ENCODE measurements around the gene CD99L2.

The CD99L2 gene

DNA sequence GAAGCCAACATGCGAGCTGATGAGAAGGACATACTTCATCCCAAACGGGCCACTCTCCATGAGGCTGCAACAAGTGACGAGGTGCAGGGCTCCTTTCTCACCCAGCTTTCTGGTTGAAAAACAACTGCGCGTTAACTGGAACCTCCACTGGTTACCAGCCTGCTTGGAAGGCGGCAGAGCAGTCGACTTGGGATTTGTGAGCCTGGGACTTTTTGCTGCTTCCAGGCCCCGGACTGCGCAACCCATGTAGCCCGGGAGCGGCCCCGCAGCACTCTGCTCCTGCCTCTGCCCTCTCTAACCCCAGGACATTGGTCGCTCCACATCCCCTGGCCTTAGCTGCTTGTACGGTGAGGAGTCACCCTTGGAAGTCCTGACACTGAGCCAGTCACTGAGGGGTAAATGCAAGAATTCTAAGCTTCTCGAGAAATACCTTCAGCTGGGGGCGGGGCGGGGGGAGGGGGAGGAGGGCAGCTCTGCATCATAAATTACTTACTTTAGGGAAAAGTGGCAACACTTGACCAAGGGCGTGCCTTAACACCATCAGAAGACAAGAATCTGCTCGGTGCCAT, 132.6 kb downstream of the CD99L2 start:
- DNase-seq = no peak
- intact Hi-C loops (cut with DNase I; ENCODE audit: low total_unique reads) = no loop called here
- no peaks in the 10 kb centered on the region for H3K27me3 ChIP-seq
- H3K27ac ChIP-seq = no peak overlapping the region
- H3K36me3 ChIP-seq = peaks cover 0 to 31% (median 12%) of the 10 kb centered on the region in 3 donors
- no peaks in the 10 kb centered on the region for H3K9me3 ChIP-seq
- no peak for TF ChIP-seq CTCF (IDR thresholded peaks at IDR 0.05)
- peaks cover 0 to 4% (median 0%) of the 10 kb centered on the region in 4 donors for H3K4me1 ChIP-seq
- H3K4me3 ChIP-seq = no peak overlapping the region

- no peak overlapping the region for H3K27ac ChIP-seq
- intact Hi-C loops (cut with DNase I; ENCODE audit: low total_unique reads) = no loop called here
- peaks cover 0 to 28% (median 10%) of the 10 kb centered on the region in 3 donors for H3K36me3 ChIP-seq
- no peak overlapping the region for H3K4me3 ChIP-seq
- no peak for DNase-seq
- TF ChIP-seq CTCF (IDR thresholded peaks at IDR 0.05) = no peak
- H3K27me3 ChIP-seq = no peaks in the 10 kb centered on the region
- H3K9me3 ChIP-seq = no peaks in the 10 kb centered on the region
- peaks cover 0 to 4% (median 0%) of the 10 kb centered on the region in 4 donors for H3K4me1 ChIP-seq
Measured at GRCh38 chrX:150765237-150765636, 133.2 kb downstream of the CD99L2 start.

DNA sequence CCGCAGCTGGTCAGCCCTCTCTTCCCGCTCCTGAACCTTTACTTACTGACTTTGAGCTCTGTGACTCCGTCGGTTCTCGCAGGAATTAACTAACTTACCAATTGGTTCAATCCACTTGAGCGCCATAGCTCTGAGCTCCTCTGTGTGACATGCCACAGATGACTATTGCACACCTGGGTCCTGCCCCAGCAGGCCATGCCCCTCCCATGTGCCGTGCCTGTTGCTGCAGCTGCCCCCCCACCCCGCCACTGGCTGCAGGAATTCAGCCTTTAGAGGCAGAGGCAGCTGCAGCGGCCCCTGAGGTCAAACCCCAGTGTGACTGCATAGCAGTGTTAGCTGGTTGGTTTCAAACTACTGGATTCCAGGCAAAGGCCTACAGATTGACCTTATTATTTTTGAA, 134.7 kb downstream of the CD99L2 start:
- DNase-seq = no peak
- TF ChIP-seq CTCF (IDR thresholded peaks at IDR 0.05) = no peak
- intact Hi-C loops (cut with DNase I; ENCODE audit: low total_unique reads) = no loop called here
- Histone ChIP-seq H3K27me3 (no peaks in the 10 kb centered on the region), H3K9me3 (no peaks in the 10 kb centered on the region), H3K27ac (no peak overlapping the region), H3K4me3 (no peak overlapping the region), H3K36me3 (peaks cover 0 to 25% (median 2%) of the 10 kb centered on the region in 3 donors), H3K4me1 (peaks cover 0 to 4% (median 0%) of the 10 kb centered on the region in 4 donors)

DNA sequence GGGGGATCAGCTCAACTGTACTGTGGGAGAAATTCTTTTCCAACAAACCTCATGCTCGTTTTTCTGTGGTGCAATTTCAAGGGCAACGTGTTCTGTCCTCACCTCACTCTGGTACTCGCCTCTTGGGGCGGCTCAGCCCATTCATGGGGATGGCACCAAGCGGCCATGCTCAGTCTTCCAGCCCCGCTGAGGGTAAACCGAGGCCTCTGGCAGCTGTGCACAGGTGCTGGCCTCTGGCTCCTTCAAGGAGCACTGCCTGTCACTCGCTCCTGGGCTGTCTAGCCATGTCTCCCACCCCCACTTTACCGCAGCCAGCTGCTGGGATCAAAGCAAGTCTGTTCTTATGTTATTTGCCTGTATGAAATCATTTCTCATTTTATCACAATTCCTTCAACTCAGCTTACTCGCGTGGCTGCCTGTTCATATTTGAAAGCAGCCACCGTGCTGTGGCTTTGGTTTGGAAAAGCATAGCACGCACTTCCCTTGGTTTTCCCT, 135.1 kb downstream of the CD99L2 start:
- intact Hi-C loops (cut with DNase I; ENCODE audit: low total_unique reads) = no loop called here

GRCh38 chrX:150762258-150763165, 136.0 kb downstream of the CD99L2 start:
- intact Hi-C loops (cut with DNase I; ENCODE audit: low total_unique reads) = no loop called here
- no peak overlapping the region for H3K4me3 ChIP-seq
- no peak overlapping the region for H3K27ac ChIP-seq
- H3K9me3 ChIP-seq = no peaks in the 10 kb centered on the region
- H3K4me1 ChIP-seq = peaks cover 0 to 4% (median 0%) of the 10 kb centered on the region in 4 donors
- no peak for TF ChIP-seq CTCF (IDR thresholded peaks at IDR 0.05)
- peaks cover 0 to 27% (median 4%) of the 10 kb centered on the region in 3 donors for H3K36me3 ChIP-seq
- no peaks in the 10 kb centered on the region for H3K27me3 ChIP-seq
- no peak for DNase-seq

More for the DNA sequence above, 135.1 kb downstream of the CD99L2 start:
- no peaks in the 10 kb centered on the region for H3K9me3 ChIP-seq
- no peak for DNase-seq
- TF ChIP-seq CTCF (IDR thresholded peaks at IDR 0.05) = no peak
- peaks cover 0 to 22% (median 4%) of the 10 kb centered on the region in 3 donors for H3K36me3 ChIP-seq
- H3K4me1 ChIP-seq = peaks cover 0 to 4% (median 0%) of the 10 kb centered on the region in 4 donors
- no peak overlapping the region for H3K27ac ChIP-seq
- no peaks in the 10 kb centered on the region for H3K27me3 ChIP-seq
- no peak overlapping the region for H3K4me3 ChIP-seq

Data from tibial artery (tissue), 4 donors.